Upper lobe of left lung (tissue), 4 donors: ENCODE measurements around the gene ENTPD6.

Source experiments
- EP300 ChIP-seq, 4 donors: sonication (generic); formaldehyde crosslinking; IDR thresholded peaks; one replicate each; pipeline ENCODE4 v1.5.1; 2017; ENCODE audit warnings: antibody characterized with exemption in 4 of 4, control low read depth in 2 of 4
- POLR2A ChIP-seq, 4 donors: fragments of 450-650 bp; IDR thresholded peaks; one replicate each; pipeline ENCODE4 v1.5.1; 2016 to 2017; ENCODE audit warnings: antibody characterized with exemption in 4 of 4, mild to moderate bottlenecking in 2 of 4
- POLR2AphosphoS5 ChIP-seq, 2 donors: sonication (generic); formaldehyde crosslinking; IDR thresholded peaks; one replicate each; pipeline ENCODE4 v1.5.1; 2017; ENCODE audit warnings: antibody characterized with exemption in 2 of 2
- TF ChIP-seq, protein P1 (sequence below), 6 experiments: fragments of 450-650 bp in 4 of 6; fragments of 200-600 bp in 2 of 6; sonication (generic) in 2 of 6; IDR thresholded peaks; one replicate each; pipeline ENCODE4 v1.5.1; 2016 to 2019; ENCODE audit warnings: antibody characterized with exemption in 6 of 6

DNA sequence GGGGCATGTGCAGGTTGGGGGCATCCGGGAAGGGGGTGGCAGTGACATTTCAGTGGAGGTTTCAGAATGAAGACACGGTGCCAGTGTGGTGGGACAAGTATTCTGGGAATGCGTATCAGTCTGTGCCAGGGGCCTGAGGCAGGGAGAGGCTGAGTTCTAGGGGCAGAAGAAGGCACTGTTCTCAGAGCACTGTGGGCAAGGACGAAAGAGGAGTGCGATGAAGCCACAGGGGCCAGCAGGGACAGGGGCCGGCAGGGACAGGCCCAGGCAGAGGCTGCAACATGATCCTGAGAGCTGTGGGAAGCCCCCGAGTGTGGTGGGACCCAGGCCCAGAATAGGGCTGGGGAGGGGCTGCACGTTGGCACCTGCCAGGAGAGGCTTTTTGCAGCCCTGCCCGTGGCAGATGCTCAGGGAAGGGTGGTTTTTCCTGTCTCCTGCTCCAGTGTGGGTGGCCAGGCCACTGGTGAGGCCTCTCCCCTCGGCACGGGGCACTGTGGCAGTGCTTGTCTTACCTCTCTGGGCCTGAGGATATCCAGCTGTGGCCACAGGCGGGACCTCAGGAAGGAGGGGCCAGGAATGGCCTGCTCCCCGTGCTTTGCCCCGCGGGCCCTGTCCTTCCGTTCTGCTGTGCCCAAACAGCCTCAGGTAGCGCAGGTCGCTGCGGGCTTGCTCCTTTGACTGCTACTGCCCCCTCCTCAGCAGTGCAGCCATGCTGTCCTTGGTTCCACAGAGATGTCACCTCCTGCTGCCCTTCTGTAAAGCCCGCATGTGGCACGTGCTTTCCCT is 10.0 kb downstream of the ENTPD6 start:
- TF ChIP-seq, protein P1, sequence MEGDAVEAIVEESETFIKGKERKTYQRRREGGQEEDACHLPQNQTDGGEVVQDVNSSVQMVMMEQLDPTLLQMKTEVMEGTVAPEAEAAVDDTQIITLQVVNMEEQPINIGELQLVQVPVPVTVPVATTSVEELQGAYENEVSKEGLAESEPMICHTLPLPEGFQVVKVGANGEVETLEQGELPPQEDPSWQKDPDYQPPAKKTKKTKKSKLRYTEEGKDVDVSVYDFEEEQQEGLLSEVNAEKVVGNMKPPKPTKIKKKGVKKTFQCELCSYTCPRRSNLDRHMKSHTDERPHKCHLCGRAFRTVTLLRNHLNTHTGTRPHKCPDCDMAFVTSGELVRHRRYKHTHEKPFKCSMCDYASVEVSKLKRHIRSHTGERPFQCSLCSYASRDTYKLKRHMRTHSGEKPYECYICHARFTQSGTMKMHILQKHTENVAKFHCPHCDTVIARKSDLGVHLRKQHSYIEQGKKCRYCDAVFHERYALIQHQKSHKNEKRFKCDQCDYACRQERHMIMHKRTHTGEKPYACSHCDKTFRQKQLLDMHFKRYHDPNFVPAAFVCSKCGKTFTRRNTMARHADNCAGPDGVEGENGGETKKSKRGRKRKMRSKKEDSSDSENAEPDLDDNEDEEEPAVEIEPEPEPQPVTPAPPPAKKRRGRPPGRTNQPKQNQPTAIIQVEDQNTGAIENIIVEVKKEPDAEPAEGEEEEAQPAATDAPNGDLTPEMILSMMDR (IDR thresholded peaks at IDR 0.05), result no peak
- no peak for TF ChIP-seq POLR2AphosphoS5 (IDR thresholded peaks at IDR 0.05)
- TF ChIP-seq POLR2A (IDR thresholded peaks at IDR 0.05), result no peak
- TF ChIP-seq EP300 (IDR thresholded peaks at IDR 0.05), result no peak
